IPS-18a (cell line): ENCODE measurements around the gene DAGLA.

ENCODE experiments used
- H3K27ac ChIP-seq: one replicate; pipeline ENCODE4 v1.5.1; 2013; ENCODE audit warnings: low read length
- H3K27me3 ChIP-seq: one replicate; pipeline ENCODE4 v1.6.1; 2013; ENCODE audit warnings: mild to moderate bottlenecking, low read length; ENCODE audit not compliant: control insufficient read depth, insufficient read depth
- H3K36me3 ChIP-seq: one replicate; pipeline ENCODE4 v1.6.1; 2013; ENCODE audit warnings: low read depth, low read length; ENCODE audit not compliant: control insufficient read depth
- H3K4me1 ChIP-seq: one replicate; pipeline ENCODE4 v1.6.1; 2013; ENCODE audit warnings: low read depth, low read length; ENCODE audit not compliant: control insufficient read depth
- H3K4me3 ChIP-seq: one replicate; pipeline ENCODE4 v1.5.1; 2013; ENCODE audit warnings: low read length
- H3K9ac ChIP-seq: one replicate; pipeline ENCODE4 v1.6.1; 2013; ENCODE audit warnings: mild to moderate bottlenecking, low read length, moderate library complexity
- H3K9me3 ChIP-seq: one replicate; pipeline ENCODE4 v1.6.1; 2013; ENCODE audit warnings: low read depth, low read length; ENCODE audit not compliant: control insufficient read depth

Gene DAGLA

GRCh38 chr11:61775106-61775505 lies 94.9 kb downstream of the DAGLA start:
- H3K9ac ChIP-seq = no peak overlapping the region
- H3K4me3 ChIP-seq = no peak overlapping the region
- H3K36me3 ChIP-seq = no peaks in the 10 kb centered on the region
- H3K4me1 ChIP-seq = peaks cover 10% of the 10 kb centered on the region
- no peaks in the 10 kb centered on the region for H3K27me3 ChIP-seq
- H3K9me3 ChIP-seq = no peaks in the 10 kb centered on the region
- H3K27ac ChIP-seq = no peak overlapping the region

DNA sequence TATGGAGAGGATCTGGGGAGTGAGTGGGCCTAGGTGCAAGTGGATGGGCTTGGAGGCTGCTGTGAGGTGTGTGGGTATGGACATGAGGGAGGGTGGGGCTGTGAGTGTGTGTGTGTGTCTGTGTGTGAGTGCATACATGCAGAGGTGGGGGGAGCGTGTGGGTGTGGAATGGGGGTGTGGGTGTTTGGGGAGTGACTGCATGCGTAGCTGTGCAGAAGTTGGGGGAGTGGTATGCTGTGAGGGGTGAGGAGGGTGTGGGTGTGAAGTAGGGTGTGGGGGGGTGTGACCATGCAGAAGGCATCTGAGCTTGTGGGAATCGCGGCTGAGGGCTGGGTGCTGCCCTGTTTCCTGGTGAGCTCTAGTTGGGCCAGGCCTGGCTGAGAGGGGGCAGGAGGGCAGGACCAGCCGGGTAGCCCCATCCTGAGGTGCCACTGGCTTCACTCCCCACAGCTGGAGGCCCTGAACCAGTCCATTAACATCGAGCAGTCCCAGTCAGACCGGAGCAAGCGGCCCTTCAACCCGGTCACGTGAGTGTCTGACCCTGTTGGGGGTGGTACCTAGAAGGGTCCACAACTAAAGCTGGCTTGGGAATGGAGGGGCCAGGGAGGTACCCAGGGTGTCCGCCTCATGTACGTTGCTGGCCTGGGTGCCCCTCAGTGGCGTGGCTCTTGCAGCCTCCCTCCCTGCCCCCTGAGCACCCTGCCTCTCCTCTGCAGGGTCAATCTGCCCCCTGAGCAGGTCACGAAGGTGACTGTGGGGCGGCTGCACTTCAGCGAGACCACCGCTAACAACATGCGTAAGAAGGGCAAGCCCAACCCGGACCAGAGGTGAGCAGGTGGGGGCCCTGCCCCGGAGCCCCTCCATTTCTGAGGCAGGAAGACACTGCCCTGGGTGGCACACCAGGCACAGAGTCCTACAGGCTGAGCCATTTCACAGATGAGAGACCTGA lies 95.7 kb downstream of the DAGLA start:
- Histone ChIP-seq H3K27me3 (no peaks in the 10 kb centered on the region), H3K4me3 (no peak overlapping the region), H3K9ac (no peak overlapping the region), H3K36me3 (no peaks in the 10 kb centered on the region), H3K9me3 (no peaks in the 10 kb centered on the region), H3K4me1 (peaks cover 10% of the 10 kb centered on the region), H3K27ac (no peak overlapping the region)

DNA sequence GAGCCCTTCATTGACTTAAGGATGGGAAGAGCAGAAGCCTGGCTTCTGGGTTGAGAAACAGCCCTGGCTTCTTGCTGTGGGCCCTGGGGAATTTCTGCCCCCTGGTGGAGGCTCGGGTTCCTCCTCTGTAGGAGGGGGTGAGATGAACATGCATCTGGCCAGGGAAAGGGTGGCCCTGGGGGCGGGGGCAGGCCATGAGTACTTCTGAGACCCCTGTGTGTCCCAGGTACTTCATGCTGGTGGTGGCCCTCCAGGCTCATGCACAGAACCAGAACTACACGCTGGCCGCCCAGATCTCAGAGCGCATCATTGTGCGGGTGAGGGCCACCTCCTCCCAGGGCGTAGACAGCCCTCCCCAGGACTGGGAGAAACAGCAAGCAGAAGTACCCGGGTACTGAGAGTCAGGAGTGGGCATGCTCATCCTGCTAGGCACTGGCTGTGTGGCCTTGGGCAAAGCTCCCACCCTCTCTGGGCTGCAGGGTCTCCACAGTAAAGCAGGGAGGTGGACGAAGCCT lies 96.4 kb downstream of the DAGLA start:
- H3K27ac ChIP-seq = no peak overlapping the region
- H3K27me3 ChIP-seq = no peaks in the 10 kb centered on the region
- no peaks in the 10 kb centered on the region for H3K9me3 ChIP-seq
- H3K9ac ChIP-seq = no peak overlapping the region
- peaks cover 10% of the 10 kb centered on the region for H3K4me1 ChIP-seq
- no peak overlapping the region for H3K4me3 ChIP-seq
- H3K36me3 ChIP-seq = no peaks in the 10 kb centered on the region

GRCh38 chr11:61777234-61778090 lies 97.3 kb downstream of the DAGLA start:
- Histone ChIP-seq H3K27ac (no peak overlapping the region), H3K9me3 (no peaks in the 10 kb centered on the region), H3K27me3 (no peaks in the 10 kb centered on the region), H3K36me3 (no peaks in the 10 kb centered on the region), H3K9ac (no peak overlapping the region), H3K4me3 (no peak overlapping the region), H3K4me1 (peaks cover 2% of the 10 kb centered on the region)

DNA sequence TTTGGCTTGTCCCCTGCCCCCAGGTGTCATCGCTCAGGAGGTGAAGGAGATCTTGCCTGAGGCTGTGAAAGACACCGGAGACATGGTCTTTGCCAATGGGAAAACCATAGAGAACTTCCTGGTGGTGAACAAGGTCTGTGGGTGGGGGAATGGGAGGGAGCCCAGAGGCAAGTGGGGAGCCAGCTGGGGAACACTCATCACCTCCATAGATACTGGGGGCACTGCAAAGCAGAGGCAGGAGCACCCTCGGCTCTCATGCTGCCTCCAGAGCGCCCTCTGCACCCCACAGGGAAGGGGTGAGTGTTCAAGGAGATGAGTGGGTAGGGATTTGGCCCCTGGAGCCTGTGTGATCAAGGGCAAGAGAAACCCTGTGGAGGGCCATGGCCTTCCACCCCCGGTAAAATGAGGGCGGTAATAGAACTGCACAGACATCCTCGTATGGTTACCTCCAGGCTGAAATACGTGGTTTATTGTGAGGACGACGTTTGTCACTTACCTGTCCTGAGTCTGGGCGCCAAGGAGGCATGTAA lies 98.2 kb downstream of the DAGLA start:
- Histone ChIP-seq H3K27ac (no peak overlapping the region), H3K27me3 (no peaks in the 10 kb centered on the region), H3K9me3 (no peaks in the 10 kb centered on the region), H3K4me3 (no peak overlapping the region), H3K9ac (no peak overlapping the region), H3K36me3 (no peaks in the 10 kb centered on the region), H3K4me1 (no peaks in the 10 kb centered on the region)

DNA sequence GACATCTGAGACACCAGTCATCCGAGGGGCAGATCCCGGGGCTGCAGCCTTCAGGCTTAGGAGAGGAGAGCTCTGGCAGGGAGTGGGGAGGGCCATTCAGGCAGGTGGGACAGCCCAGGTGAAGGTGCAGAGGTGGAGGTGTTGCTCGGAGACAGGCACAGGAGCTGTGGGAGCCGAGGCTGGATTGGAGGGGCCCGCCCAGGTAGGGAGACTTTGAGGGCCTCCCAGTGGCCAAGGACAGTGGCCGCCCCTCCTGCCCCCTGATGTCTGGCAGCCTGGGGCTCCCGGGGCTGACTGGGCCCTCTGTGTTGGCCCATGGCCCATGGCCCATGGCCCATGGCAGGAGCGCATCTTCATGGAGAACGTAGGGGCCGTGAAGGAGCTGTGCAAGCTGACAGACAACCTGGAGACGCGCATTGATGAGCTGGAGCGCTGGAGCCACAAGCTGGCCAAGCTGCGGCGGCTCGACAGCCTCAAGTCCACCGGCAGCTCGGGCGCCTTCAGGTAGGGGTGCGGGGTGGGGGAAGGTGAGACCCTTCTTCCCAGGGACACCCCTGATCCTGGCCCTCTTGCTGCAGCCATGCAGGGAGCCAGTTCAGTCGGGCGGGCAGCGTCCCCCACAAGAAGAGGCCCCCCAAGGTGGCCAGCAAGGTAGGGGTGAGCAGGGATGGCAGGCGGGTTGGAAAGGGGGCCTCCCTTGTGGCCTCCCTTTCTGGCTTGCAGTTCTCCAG lies 98.9 kb downstream of the DAGLA start:
- no peaks in the 10 kb centered on the region for H3K27me3 ChIP-seq
- H3K9me3 ChIP-seq = no peaks in the 10 kb centered on the region
- H3K4me3 ChIP-seq = no peak overlapping the region
- H3K27ac ChIP-seq = no peak overlapping the region
- no peak overlapping the region for H3K9ac ChIP-seq
- no peaks in the 10 kb centered on the region for H3K4me1 ChIP-seq
- no peaks in the 10 kb centered on the region for H3K36me3 ChIP-seq

DNA sequence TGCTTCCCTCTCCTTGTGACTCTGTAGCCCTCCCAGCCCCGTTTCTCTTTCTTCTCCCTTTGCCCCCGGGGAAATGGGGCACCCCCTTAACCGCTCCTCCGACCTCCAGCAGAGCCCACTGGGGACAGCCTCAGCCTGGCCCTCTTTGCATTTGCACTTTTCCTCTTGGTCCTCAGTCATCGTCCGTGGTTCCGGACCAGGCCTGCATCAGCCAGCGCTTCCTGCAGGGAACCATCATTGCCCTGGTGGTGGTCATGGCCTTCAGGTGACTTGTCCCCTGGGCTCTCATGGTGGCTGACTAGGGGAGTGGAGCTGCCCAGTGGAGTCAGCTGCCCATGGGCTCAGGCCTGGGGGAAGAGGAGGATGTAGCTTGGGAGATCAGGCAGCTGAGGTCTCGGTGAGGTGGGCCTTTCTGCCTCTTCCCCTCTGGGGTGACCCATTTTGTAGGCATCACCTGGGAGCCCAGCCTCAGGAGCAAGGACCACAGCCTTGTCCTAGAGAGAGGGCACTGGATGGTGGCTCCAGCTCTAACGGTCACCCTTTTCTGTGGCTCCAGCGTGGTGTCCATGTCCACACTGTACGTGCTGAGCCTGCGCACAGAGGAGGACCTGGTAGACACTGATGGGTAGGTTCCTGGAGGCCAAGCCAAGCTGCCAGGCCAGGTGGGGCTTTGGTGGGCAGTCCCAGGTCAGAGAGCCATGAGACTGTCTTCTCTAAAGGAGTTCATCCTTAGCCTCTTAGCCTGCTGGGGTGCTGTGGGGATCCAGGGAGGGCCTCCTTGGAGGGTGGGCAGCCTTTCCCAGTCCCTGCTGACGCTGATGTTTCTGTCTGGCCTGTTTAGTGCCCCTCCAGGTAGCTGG lies 99.7 kb downstream of the DAGLA start:
- Histone ChIP-seq H3K9me3 (no peaks in the 10 kb centered on the region), H3K27ac (no peak overlapping the region), H3K4me3 (no peak overlapping the region), H3K27me3 (no peaks in the 10 kb centered on the region), H3K9ac (no peak overlapping the region), H3K36me3 (no peaks in the 10 kb centered on the region), H3K4me1 (no peaks in the 10 kb centered on the region)

- no peaks in the 10 kb centered on the region for H3K4me1 ChIP-seq
- H3K27ac ChIP-seq = no peak overlapping the region
- H3K9ac ChIP-seq = no peak overlapping the region
- H3K4me3 ChIP-seq = no peak overlapping the region
- H3K27me3 ChIP-seq = no peaks in the 10 kb centered on the region
- H3K9me3 ChIP-seq = no peaks in the 10 kb centered on the region
- peaks cover 3% of the 10 kb centered on the region for H3K36me3 ChIP-seq
These were observed 100.5 kb downstream of the DAGLA start for GRCh38 chr11:61780581-61781162.

DNA sequence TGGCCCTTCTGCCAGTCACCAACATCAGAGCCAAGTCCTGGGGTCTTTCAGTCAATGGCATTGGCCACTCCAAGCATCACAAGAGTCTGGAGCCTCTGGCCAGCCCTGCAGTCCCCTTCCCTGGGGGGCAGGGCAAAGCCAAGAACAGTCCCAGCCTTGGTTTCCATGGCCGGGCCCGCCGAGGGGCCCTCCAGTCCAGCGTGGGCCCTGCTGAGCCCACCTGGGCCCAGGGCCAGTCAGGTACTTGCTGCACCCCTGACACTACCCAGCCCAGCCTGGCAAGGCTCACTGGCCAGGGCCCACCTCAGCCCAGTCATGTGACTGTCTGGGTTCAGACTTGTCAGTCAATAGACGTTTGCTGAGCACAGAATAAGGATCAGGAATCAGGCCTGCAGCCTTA lies 101.4 kb downstream of the DAGLA start:
- no peaks in the 10 kb centered on the region for H3K27me3 ChIP-seq
- H3K27ac ChIP-seq = no peak overlapping the region
- no peaks in the 10 kb centered on the region for H3K9me3 ChIP-seq
- peaks cover 7% of the 10 kb centered on the region for H3K36me3 ChIP-seq
- no peak overlapping the region for H3K4me3 ChIP-seq
- no peak overlapping the region for H3K9ac ChIP-seq
- no peaks in the 10 kb centered on the region for H3K4me1 ChIP-seq

GRCh38 chr11:61782299-61782698 lies 102.1 kb downstream of the DAGLA start:
- H3K4me3 ChIP-seq = no peak overlapping the region
- H3K36me3 ChIP-seq = peaks cover 14% of the 10 kb centered on the region
- no peak overlapping the region for H3K27ac ChIP-seq
- H3K9ac ChIP-seq = no peak overlapping the region
- H3K27me3 ChIP-seq = no peaks in the 10 kb centered on the region
- H3K9me3 ChIP-seq = no peaks in the 10 kb centered on the region
- H3K4me1 ChIP-seq = no peaks in the 10 kb centered on the region
